Fibroblast of villous mesenchyme (primary cell): Measurements from ENCODE around the gene GPRIN3. TPM values are rescaled to one million over a fixed set of nuclear protein-coding genes. Genes with fewer than 3 reads are reported as not detected.

ENCODE experiments used
- DNase-seq: peaks from one replicate; pipeline ENCODE4 v3.0.0-alpha.2; 2010; ENCODE audit warnings: low read depth
- H3K4me3 ChIP-seq: 2 replicates; pipeline ENCODE4 v1.5.1; 2011; ENCODE audit warnings: low read depth, mild to moderate bottlenecking, low read length
- CTCF ChIP-seq: IDR thresholded peaks from 2 replicates; pipeline ENCODE4 v1.5.1; 2012; ENCODE audit warnings: low read depth, mild to moderate bottlenecking, low read length; ENCODE audit not compliant: insufficient read depth
- total RNA-seq: library from RNA; depleted of rRNA; stranded (reverse); fragments of >200 nt; gene quantifications from 2 replicates; pipeline ENCODE4 v1.2.3, GENCODE V29; 2012

The GPRIN3 gene
- total RNA-seq, 1 donor = 0.43 TPM

DNA sequence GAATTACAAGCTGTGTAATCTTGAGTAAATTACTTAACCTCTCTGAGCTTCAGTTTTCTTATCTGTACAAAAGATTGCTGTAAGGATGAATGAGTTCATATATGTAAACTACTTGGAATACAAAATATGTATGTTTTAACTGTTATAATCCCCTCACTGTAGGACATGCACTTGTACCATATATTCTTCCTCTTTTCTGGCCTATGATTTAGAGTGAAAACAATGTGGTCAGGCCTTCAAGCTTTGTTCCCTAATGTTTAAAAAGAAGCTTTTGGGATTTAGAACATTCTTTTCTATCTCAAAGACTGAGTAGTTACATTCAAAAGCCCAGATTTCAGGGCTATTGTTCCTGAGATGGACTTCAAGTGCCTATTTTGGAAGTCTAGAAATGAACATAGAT lies 26.7 kb upstream of the GPRIN3 start:
- no peak for TF ChIP-seq CTCF
- H3K4me3 ChIP-seq = no peak overlapping the region
- DNase-seq = no peak

GRCh38 chr4:89331686-89332544 lies 24.3 kb upstream of the GPRIN3 start:
- TF ChIP-seq CTCF = no peak
- no peak overlapping the region for H3K4me3 ChIP-seq
- DNase-seq = no peak

DNA sequence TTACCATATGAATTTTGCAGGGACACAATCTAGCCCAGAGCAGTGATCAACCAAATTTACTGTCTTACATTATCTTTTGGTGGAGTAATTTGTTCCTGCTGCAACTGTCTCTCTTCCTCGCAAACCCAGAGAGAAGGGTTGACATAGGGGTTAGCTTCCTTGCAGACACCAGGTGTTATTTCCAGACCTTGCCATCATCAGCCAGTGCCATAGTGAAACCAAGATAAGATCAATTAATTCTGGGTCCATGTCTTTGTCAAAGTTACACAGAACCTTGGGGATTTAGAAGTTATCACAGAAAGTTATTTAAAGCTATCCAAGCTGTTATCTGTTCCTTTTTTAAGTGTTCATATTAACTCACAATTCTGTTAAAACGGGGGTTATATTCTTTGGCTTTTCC lies 23.6 kb upstream of the GPRIN3 start:
- no peak overlapping the region for H3K4me3 ChIP-seq
- TF ChIP-seq CTCF = no peak
- no peak for DNase-seq

GRCh38 chr4:89329280-89329679 lies 21.7 kb upstream of the GPRIN3 start:
- DNase-seq = no peak
- TF ChIP-seq CTCF = no peak

GRCh38 chr4:89324671-89325070 lies 17.1 kb upstream of the GPRIN3 start:
- peak; percentile 52 for DNase-seq
- TF ChIP-seq CTCF = no peak
- H3K4me3 ChIP-seq = no peak overlapping the region

More at GRCh38 chr4:89329280-89329679, 21.7 kb upstream of the GPRIN3 start:
- H3K4me3 ChIP-seq = no peak overlapping the region

GRCh38 chr4:89322671-89323070 lies 15.1 kb upstream of the GPRIN3 start:
- no peak for DNase-seq
- H3K4me3 ChIP-seq = no peak overlapping the region
- TF ChIP-seq CTCF = no peak

- DNase-seq = no peak
- TF ChIP-seq CTCF = no peak
- no peak overlapping the region for H3K4me3 ChIP-seq
These were observed 12.2 kb upstream of the GPRIN3 start for GRCh38 chr4:89319756-89320155.
